Lung microvascular endothelial cell (primary cell): Measurements from ENCODE around the gene PLEKHB1. TPM values are rescaled to one million over a fixed set of nuclear protein-coding genes. Genes with fewer than 3 reads are reported as not detected.
"Not testable (repeated sequence)": the region's sequence is repeated elsewhere in the genome, so short reads cannot be mapped to it uniquely, and the experiment has no call there.

Experiments used
- DNase-seq, 2 donors: peaks; one replicate each; pipeline versions ENCODE4 v3.0.0 to v3.0.0-alpha.2; 2010; ENCODE audit warnings: low read depth in 2 of 2
- total RNA-seq: library from RNA; depleted of rRNA; stranded (reverse); fragments of >200 nt; gene quantifications from 2 replicates; pipeline ENCODE4 v1.2.1, GENCODE V29; 2014

The PLEKHB1 gene
- total RNA-seq, 1 donor from 2014 or later, result 0.40 TPM

DNA sequence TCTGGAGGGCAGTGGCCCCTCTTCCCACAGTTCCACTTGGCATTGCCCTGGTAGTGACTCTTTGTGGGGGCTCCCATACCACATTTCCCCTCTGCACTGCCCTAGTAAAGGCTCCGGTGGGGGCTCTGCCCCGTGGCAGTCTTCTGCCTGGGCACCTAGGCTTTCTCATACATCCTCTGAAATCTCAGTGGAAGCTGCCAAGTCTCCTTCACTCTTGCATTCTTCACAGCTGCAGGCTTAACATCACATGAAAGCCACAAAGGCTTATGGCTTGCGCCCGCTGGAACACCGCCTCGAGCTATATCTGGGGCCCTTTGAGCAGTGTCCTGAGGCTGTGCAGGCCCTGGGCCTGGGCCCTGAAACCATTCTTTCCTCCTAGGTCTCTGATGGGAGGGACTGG, 25.3 kb downstream of the PLEKHB1 start:
- no peak for DNase-seq

DNA sequence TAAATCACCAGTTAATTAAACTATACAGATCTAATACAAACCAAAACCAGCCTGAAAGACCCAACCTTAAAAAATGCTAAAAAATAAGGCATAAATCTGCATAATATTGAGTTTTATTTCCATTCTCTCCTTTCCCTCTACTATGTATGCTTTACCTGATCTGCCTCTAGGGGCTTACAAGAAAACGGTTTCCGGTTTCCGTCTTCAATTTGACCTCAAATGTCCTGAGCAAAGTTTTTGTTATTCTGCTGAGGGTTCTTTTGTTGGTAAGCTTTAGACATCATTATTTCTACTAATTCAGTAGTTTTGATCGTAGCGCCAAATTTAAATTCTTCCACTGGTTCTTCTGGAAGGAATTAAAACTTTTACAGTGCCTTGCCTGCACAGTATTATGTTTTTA, 30.2 kb downstream of the PLEKHB1 start:
- not testable (repeated sequence) for DNase-seq

DNA sequence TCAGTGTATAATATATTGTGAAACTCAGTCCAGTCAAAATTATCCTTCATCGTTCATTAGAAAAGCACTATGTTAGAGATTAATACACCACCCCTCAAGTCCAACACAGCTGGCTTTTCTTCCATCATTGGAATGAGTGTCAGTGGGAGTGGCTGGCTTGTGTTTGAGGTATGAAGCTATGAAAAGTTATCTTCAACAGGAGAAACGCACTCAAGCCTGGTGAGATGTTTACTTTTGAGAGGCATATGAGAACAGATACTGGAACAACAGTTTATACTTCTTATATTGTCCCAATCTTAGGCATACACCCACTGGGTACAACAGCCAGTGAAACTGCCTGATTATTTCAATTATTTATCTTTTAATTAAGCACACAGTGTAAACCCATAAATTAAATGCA, 34.3 kb downstream of the PLEKHB1 start:
- no peak for DNase-seq

DNA sequence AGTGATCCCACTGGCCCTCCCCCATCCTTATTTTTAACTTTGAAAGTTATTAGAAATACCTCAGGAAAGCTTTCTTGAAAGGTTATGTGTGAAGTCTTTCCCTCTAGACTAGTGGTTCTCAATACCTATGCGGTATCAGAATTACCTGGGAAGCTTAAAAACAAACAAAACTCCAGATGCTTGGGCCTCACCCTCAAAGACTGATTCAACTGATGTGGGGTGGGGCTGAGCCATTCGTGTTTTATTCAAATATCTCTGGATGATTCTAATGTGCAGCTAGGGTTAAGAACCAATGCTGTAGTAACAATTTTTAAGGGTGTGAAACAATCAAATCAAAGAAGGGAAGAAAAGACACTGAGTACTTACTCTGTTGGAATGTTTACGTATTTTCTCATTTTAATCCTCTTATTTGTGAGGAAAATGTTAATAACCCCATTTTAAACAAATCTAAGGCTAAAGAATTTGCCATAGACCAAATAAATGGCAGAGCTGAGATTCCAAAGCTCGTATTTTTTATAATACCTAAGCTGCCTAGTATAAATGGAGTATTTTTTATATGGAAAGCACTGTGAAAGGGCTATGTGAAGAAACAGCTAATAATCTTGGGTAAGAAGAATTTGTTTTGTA, 47.6 kb downstream of the PLEKHB1 start:
- DNase-seq, result no peak

DNA sequence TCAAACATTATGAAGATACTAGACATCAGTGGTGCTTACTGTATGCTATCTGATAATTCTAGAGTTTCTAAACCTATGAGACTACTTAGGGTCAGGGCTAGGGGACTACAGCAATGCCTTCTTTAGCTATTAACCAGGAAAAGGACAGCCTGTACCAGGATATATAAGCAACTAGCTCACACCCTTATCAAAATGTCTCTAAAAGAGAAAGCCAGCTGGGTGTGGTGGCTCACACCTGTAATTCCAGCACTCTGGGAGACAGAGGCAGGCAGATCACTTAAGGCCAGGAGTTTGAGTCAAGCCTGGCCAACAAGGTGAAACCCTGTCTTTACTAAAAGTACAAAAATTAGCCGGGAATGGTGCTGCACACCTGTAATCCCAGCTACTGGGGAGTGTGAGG, 58.7 kb downstream of the PLEKHB1 start:
- DNase-seq, result no peak

DNA sequence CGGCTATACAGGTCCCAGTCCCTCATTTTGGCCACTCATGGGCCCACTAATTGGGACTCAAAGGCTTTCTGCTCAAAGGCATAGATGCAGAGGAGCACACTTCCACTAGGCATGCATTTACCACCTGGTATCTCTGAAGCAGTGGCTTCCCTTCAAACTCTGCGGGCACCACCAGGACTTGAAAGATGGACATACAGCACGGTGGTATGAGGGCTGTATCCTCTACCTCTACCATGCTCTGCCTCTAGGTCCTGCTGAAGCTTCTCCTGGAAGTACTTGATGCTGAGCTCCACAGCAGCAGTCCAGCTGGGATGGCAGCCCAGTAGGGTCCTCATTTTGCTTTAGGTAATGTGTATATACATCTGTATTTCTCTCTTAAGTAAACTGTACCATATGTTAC, 64.6 kb downstream of the PLEKHB1 start:
- DNase-seq, result no peak

Other genes with a start within 250 kb of the PLEKHB1 start
- 7.6 and 9.7 TPM in 2 replicates for gene FAM168A, start 48.5 kb upstream of the PLEKHB1 start, total RNA-seq
- 70.2 and 101 TPM in 2 replicates for gene RAB6A, start 114.5 kb downstream of the PLEKHB1 start, total RNA-seq
- 26.0 and 33.1 TPM in 2 replicates for gene MRPL48, start 141.3 kb downstream of the PLEKHB1 start, total RNA-seq
- gene COA4, start 230.3 kb downstream of the PLEKHB1 start, total RNA-seq, result 42.9 and 59.1 TPM in 2 replicates
- 2.2 and 2.8 TPM in 2 replicates for gene PAAF1, start 230.4 kb downstream of the PLEKHB1 start, total RNA-seq